Measurements from ENCODE around the gene IDH3B.

DNA sequence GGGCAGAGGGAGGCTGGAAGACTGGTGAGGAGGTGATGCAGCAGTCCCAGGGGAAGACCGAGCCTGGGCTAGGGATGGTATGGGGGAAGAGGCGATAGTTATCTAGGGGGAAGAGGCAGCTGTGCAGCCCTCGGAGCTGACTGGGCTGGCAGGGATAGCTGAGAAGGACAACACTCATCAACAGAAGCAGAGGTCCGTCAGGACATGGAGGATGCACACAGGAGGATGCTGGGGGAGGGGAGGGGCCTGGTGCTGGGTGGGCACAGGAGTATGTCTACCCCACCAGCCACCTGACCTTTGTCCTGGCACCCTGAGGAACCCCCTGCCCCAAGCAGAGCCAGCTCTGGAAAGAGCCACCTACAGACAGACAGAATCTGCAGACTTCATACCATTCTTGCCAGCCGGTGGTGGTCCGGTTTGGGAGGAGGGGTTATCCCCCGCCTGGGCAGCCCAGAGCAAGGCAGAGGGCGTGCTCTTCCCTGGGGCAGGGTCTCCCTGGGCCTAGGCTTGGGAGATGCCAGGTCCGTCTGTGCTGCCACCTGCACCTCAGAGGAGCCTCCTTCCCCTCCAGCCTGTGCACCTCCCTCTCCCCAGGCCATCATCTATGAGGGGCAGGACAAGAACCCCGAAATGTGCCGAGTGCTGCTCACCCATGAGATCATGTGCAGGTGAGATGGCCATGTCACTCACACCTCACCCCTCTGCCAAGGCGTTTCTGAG lies 43.5 kb upstream of the IDH3B start:
- TF ChIP-seq ZNF407 (IDR thresholded peaks at IDR 0.05; ENCODE audit: low read depth): no peak
- TF ChIP-seq, protein P1, sequence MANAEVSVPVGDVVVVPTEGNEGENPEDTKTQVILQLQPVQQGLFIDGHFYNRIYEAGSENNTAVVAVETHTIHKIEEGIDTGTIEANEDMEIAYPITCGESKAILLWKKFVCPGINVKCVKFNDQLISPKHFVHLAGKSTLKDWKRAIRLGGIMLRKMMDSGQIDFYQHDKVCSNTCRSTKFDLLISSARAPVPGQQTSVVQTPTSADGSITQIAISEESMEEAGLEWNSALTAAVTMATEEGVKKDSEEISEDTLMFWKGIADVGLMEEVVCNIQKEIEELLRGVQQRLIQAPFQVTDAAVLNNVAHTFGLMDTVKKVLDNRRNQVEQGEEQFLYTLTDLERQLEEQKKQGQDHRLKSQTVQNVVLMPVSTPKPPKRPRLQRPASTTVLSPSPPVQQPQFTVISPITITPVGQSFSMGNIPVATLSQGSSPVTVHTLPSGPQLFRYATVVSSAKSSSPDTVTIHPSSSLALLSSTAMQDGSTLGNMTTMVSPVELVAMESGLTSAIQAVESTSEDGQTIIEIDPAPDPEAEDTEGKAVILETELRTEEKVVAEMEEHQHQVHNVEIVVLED (CRISPR knock-in tag; IDR thresholded peaks at IDR 0.05): no peak
- no peak for TF ChIP-seq CTCF (IDR thresholded peaks at IDR 0.05 in 2 of 3, conservative IDR thresholded peaks at IDR 0.05 in 1 of 3; ENCODE audit: insufficient read depth in 2 of 3, low read depth in 1 of 3, low read length in 3 of 3)
- TF ChIP-seq, protein P2, sequence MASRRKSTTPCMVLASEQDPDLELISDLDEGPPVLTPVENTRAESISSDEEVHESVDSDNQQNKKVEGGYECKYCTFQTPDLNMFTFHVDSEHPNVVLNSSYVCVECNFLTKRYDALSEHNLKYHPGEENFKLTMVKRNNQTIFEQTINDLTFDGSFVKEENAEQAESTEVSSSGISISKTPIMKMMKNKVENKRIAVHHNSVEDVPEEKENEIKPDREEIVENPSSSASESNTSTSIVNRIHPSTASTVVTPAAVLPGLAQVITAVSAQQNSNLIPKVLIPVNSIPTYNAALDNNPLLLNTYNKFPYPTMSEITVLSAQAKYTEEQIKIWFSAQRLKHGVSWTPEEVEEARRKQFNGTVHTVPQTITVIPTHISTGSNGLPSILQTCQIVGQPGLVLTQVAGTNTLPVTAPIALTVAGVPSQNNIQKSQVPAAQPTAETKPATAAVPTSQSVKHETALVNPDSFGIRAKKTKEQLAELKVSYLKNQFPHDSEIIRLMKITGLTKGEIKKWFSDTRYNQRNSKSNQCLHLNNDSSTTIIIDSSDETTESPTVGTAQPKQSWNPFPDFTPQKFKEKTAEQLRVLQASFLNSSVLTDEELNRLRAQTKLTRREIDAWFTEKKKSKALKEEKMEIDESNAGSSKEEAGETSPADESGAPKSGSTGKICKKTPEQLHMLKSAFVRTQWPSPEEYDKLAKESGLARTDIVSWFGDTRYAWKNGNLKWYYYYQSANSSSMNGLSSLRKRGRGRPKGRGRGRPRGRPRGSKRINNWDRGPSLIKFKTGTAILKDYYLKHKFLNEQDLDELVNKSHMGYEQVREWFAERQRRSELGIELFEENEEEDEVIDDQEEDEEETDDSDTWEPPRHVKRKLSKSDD (conservative IDR thresholded peaks at IDR 0.05; ENCODE audit: low read length): no peak
- TF ChIP-seq HLTF (IDR thresholded peaks at IDR 0.05): no peak
- no peak for TF ChIP-seq CBX2 (IDR thresholded peaks at IDR 0.05; ENCODE audit: insufficient read depth, low read length, poor library complexity, severe bottlenecking)
- TF ChIP-seq CCAR2 (IDR thresholded peaks at IDR 0.05; ENCODE audit: low read depth, low read length): no peak
- no peak for TF ChIP-seq HSF4 (CRISPR knock-in tag; IDR thresholded peaks at IDR 0.05; ENCODE audit: borderline replicate concordance)
- no peak for TF ChIP-seq USF1 (CRISPR knock-in tag; IDR thresholded peaks at IDR 0.05)
- no peak for TF ChIP-seq EZH2 (IDR thresholded peaks at IDR 0.05; ENCODE audit: borderline replicate concordance, low read depth, low read length)
- no peak for TF ChIP-seq POLR2A (conservative IDR thresholded peaks at IDR 0.05)

Measured in K562 (cell line).